Spinal cord (tissue), 10 donors: ENCODE data around the gene GAPVD1. TPM values are rescaled to one million over a fixed set of nuclear protein-coding genes. Genes with fewer than 3 reads are reported as not detected.
A peak's percentile ranks its signal among the peaks of the same experiment; 100 is the strongest.

Source experiments
- DNase-seq, 6 donors: peaks; one replicate each; pipeline versions ENCODE4 v3.0.0 to v3.0.0-alpha.2; 2013 to 2015; ENCODE audit warnings: low spot score in 6 of 6, low read depth in 4 of 6
- H3K27ac ChIP-seq: one replicate; pipeline ENCODE4 v1.5.1; 2013; ENCODE audit warnings: low read depth, low read length, control low read depth
- H3K27me3 ChIP-seq: one replicate; pipeline ENCODE4 v1.6.1; 2013; ENCODE audit warnings: low read length; ENCODE audit not compliant: control insufficient read depth, insufficient read depth
- H3K36me3 ChIP-seq: one replicate; pipeline ENCODE4 v1.6.1; 2013; ENCODE audit warnings: low read length; ENCODE audit not compliant: control insufficient read depth, insufficient read depth
- H3K4me1 ChIP-seq: one replicate; pipeline ENCODE4 v1.6.1; 2013; ENCODE audit warnings: low read length; ENCODE audit not compliant: control insufficient read depth, insufficient read depth
- H3K4me3 ChIP-seq: one replicate; pipeline ENCODE4 v1.5.1; 2013; ENCODE audit warnings: low read depth, low read length, control low read depth
- H3K9me3 ChIP-seq: one replicate; pipeline ENCODE4 v1.6.1; 2013; ENCODE audit warnings: low read length; ENCODE audit not compliant: control insufficient read depth, insufficient read depth
- WGBS: methylation state at CpG from one replicate; pipeline ENCODE4 v1.1.5; 2013; ENCODE audit warnings: missing lambda C conversion rate; ENCODE audit not compliant: insufficient coverage; 5-methylcytosine and 5-hydroxymethylcytosine counted together
- polyA plus RNA-seq, 2 donors: library from polyadenylated mRNA; unstranded; fragments of 120-200 nt; gene quantifications; one replicate each; pipeline ENCODE4 v1.2.1, GENCODE V29; 2013; ENCODE audit not compliant: insufficient read length in 2 of 2
- total RNA-seq, 2 donors: library from RNA; depleted of rRNA in 1 of 2; stranded (reverse); fragments of 120-200 nt in 1 of 2; fragments of >200 nt in 1 of 2; gene quantifications; one replicate each; pipeline versions ENCODE4 v1.2.3 to v1.2.4, GENCODE V29; 2013 to 2014
- donor health status: healthy.

The GAPVD1 gene
- total and polyA plus RNA-seq, 4 donors: 35.2 to 91.4 (median 45.1) TPM

DNA sequence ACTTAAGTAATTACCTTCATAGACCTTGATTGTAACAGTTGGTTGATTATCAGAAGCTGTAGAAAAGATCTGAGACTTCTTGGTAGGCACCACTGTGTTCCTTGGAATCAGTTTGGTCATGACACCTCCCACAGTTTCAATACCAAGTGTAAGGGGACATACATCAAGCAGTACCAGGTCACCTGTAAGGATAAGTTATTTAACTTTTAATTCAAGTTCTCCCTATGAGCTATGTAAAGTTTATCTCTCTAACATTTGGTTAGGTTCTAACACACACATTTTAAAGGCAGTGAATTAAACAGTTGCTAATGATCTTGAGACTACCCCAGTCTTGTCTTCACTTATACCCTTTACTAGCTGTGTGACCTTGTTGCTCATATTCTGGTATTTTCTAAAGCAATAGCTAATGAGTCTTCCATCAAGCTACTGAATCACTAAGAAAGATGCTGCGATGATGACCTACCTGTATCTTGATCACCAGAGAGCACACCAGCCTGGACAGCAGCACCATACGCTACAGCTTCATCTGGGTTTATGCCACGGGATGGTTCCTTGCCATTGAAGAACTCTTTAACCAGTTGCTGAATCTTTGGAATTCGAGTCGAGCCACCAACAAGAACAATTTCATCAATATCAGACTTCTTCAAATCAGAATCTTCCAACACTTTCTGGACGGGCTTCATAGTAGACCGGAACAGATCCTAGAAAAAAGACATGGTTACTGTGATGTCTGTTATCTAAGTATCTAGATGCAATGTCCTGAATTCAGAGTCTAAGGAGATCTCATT, 23.3 kb upstream of the GAPVD1 start:
- WGBS: 81% methylated on average over 3 of the region's 7 CpGs
- Histone ChIP-seq H3K4me1 (peaks cover 22% of the 10 kb centered on the region), H3K27ac (no peak overlapping the region), H3K4me3 (no peak overlapping the region), H3K36me3 (peaks cover 42% of the 10 kb centered on the region), H3K27me3 (no peaks in the 10 kb centered on the region), H3K9me3 (no peaks in the 10 kb centered on the region)
- no peak for DNase-seq

DNA sequence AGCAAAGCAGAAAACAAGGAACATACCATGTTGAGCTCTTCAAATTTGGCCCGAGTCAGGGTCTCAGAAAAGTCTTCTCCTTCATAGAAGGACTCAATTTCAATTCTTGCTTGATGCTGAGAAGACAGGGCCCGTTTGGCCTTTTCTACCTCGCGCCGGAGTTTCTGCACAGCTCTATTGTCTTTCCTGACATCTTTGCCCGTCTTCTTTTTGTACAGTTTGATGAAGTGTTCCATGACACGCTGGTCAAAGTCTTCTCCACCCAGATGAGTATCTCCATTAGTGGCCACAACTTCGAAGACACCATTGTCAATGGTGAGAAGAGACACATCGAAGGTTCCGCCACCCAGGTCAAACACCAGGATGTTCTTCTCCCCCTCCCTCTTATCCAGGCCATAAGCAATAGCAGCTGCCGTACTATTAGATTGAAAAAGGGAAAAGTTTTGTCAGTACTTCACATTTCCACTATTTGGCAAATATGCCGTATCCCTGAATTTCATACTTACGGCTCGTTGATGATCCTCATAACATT, 22.6 kb upstream of the GAPVD1 start:
- H3K4me3 ChIP-seq: peak overlapping the region; percentile 16
- 53% methylated on average over 2 of the region's 14 CpGs for WGBS
- H3K9me3 ChIP-seq: no peaks in the 10 kb centered on the region
- DNase-seq: no peak
- H3K4me1 ChIP-seq: peaks cover 22% of the 10 kb centered on the region
- no peaks in the 10 kb centered on the region for H3K27me3 ChIP-seq
- H3K36me3 ChIP-seq: peaks cover 37% of the 10 kb centered on the region
- H3K27ac ChIP-seq: no peak overlapping the region

DNA sequence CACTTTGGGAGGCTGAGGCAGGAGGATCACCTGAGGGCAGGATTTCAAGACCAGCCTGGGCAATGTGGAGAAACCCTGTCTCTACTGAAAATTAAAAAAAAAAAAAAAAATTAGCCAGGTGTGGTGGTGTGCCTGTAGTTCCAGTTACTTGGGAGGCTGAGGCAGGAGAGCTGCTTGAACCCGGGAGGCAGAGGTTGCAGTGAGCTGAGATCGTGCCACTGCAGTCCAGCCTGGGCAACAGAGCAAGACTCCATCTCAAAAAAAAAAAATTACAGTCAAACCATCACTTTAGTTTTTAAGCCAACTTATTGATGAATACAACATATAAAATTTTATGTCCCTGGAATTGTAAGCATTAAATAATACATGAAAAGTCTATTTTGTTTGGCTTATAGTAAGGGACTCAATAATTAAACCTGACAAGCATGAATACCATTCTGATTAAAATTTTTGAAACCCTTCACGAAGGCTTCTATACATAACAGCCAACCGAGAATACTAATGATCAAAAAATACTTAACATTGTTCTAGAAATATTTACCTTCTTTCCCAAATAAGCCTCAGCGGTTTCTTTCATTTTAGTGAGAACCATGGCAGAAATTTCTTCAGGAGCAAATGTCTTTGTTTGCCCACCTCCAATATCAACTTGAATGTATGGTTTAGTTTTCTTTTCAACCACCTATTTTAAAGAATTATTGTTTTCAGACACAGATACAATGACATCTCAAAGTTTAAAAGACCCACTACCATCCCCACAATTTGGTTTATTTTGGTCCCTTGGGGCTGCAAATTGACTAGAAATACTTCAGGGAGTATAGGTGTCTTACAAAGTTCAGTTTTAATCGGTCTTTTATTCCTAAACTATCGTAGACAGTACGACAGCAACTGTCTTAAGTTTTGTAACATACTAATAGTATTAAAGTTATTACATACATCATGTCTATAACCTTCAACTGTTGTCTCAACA, 21.7 kb upstream of the GAPVD1 start:
- 60% methylated on average over 2 of the region's 8 CpGs for WGBS
- DNase-seq: no peak
- Histone ChIP-seq H3K36me3 (peaks cover 37% of the 10 kb centered on the region), H3K4me3 (peak overlapping the region; percentile 98), H3K4me1 (peaks cover 22% of the 10 kb centered on the region), H3K9me3 (no peaks in the 10 kb centered on the region), H3K27me3 (no peaks in the 10 kb centered on the region), H3K27ac (peak overlapping the region; percentile 97)

DNA sequence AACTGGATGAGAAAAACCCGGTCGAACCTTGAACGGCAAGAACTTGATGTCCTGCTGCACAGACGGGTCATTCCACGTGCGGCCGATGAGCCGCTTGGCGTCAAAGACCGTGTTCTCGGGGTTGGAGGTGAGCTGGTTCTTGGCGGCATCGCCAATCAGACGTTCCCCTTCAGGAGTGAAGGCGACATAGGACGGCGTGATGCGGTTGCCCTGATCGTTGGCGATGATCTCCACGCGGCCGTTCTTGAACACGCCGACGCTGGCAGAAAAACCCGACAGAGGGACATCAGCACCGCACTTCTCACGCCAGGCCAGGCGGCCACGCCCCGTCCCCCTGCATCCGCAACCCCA, 21.0 kb upstream of the GAPVD1 start:
- Histone ChIP-seq H3K27ac (peak overlapping the region; percentile 97), H3K27me3 (no peaks in the 10 kb centered on the region), H3K36me3 (peaks cover 34% of the 10 kb centered on the region), H3K9me3 (no peaks in the 10 kb centered on the region), H3K4me1 (peaks cover 22% of the 10 kb centered on the region), H3K4me3 (peak overlapping the region; percentile 98)
- DNase-seq: peak in 1 of 6 donors; percentile 9
- 0% methylated on average over 33 of the region's 33 CpGs for WGBS

DNA sequence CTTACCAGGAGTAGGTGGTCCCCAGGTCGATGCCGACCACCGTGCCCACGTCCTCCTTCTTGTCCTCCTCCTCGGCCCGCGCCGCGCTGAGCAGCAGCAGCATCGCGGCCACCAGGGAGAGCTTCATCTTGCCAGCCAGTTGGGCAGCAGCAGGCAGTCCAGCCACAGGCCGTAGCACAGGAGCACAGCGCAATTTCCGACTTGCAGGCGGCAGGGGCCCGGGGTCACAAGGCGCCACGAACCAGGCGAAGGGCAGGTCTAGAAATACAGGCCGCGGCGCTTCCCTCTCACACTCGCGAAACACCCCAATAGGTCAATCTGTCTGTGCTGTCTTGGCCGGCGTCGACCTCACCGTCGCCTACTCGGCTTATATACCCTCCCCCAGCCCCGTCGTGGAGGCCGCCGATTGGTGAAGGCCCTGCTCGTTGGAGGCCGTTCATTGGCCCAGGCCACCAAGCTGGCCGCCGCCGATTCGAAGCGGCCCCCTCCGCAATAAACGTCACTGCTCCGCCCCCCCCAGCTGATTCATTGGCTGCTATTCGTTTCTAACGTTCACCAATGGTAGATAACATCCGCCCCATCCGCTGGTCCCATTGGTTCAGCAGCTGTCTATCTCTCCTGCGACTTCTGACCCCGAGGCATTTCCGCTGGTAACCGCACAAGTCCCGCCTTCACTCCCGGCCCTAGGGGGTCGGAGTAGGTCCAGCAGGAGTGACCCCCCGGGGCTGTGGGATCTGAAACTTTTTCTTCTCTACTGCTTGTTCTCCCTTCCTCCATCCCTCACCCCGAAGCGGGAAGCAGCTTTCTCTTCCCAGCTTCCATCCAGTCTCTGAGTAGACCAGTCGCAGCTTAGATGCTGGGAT, 20.4 kb upstream of the GAPVD1 start, which contains the start of gene HSPA5:
Gene HSPA5 (minus strand): TSS at position 344 of the 863 bp plus-strand sequence. CDS start 217 bp downstream, at position 127.
- H3K27me3 ChIP-seq: no peaks in the 10 kb centered on the region
- H3K36me3 ChIP-seq: peaks cover 28% of the 10 kb centered on the region
- peaks cover 22% of the 10 kb centered on the region for H3K4me1 ChIP-seq
- no peaks in the 10 kb centered on the region for H3K9me3 ChIP-seq
- DNase-seq: peak; percentile 98 to 100 (median 100)
- H3K27ac ChIP-seq: peak within 1 kb of the TSS; percentile 97
- peak within 1 kb of the TSS; percentile 98 for H3K4me3 ChIP-seq
- WGBS: under 1% methylated on average over 59 of the region's 59 CpGs

DNA sequence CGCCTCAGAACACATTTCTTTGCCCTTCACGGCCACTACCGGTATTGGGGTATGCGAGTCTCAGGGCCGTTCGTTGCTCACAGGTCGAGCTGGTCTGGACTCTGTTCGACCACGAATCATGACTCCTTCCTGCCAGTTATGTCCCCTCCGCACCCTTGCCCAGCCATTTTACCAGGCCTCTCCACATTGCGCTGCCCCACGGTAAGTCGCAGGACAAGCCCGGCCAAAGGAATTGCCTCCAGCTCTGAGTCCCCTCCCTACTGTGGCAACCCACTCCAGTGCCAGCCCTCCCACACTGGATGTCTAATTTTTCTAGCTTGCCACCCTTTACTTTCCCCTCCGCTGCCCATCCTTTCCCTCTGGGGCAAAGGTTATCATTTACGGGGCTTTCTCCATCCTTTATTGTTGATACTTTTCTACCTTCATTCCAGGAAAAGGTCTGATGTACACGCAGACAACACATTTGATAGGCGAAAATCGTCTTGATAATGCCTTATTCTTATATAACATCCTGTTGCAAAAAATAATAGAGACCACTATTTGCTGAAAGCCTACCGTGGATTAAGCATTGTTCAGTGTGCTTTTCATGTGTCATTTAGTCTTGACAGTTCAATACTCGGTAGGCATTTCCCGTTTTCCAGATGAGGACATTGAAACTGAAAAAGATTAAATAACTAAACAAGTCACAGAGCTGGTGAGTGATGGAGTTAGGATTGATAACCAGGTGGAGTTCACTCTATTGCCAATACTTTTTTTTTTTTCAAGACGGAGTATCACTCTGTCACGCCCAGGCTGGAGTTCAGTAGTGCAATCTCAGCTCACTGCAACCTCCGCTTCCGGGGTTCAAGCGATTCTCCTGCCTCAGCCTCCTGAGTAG, 19.5 kb upstream of the GAPVD1 start:
- WGBS: 16% methylated on average over 19 of the region's 27 CpGs
- H3K27me3 ChIP-seq: no peaks in the 10 kb centered on the region
- H3K9me3 ChIP-seq: no peaks in the 10 kb centered on the region
- peaks cover 27% of the 10 kb centered on the region for H3K36me3 ChIP-seq
- peaks cover 22% of the 10 kb centered on the region for H3K4me1 ChIP-seq
- H3K27ac ChIP-seq: peak overlapping the region; percentile 93
- no peak for DNase-seq
- peak overlapping the region; percentile 98 for H3K4me3 ChIP-seq

DNA sequence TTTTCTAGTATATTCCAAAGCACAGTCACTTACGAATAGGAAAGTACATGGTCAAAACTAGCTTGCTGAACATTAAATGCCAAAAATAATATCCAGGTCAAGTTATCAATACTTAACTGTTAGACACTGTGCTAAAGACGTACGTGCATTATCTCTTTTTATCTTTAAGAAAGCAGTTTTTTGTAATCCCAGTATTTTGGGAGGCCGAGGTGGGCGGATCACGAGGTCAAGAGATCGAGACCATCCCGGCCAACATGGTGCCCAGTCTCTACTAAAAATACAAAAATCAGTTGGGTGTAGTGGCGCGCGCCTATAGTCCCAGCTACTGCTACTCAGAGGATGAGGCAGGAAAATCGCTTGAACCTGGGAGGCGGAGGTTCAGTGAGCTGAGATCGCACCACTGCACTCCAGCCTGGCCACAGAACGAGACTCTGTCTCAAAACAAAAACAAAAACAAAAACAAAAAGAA, 17.8 kb upstream of the GAPVD1 start:
- H3K36me3 ChIP-seq: peaks cover 11% of the 10 kb centered on the region
- no peaks in the 10 kb centered on the region for H3K9me3 ChIP-seq
- H3K27me3 ChIP-seq: no peaks in the 10 kb centered on the region
- H3K4me1 ChIP-seq: peaks cover 14% of the 10 kb centered on the region
- 83% methylated on average over 7 of the region's 15 CpGs for WGBS
- no peak for DNase-seq
- H3K4me3 ChIP-seq: no peak overlapping the region
- no peak overlapping the region for H3K27ac ChIP-seq

DNA sequence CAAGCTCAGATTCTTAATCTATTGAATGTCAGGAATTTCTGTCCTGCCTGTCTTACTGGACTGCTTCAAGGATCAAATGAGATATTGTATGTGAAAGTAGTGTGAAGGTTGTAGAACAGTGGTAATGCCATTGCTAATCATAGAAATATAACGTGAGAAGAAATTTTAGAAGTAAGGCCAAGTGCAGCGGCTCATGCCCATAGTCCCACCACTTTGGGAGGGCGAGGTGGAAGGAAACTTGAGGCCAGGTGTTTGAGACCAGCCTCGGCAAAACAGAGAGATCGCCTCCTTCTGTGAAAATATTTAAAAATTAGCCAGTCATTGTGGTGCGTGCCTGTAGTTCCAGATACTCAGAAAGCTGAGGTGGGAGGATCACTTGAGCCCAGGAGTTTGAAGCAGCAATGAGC, 15.4 kb upstream of the GAPVD1 start:
- WGBS: 62% methylated on average over 4 of the region's 6 CpGs
- no peak for DNase-seq
- H3K36me3 ChIP-seq: no peaks in the 10 kb centered on the region
- no peaks in the 10 kb centered on the region for H3K9me3 ChIP-seq
- no peaks in the 10 kb centered on the region for H3K27me3 ChIP-seq
- H3K4me1 ChIP-seq: peaks cover 6% of the 10 kb centered on the region
- no peak overlapping the region for H3K27ac ChIP-seq
- no peak overlapping the region for H3K4me3 ChIP-seq
